HEK293 (cell line): ENCODE measurements around the gene SUPT3H.

Experiments
- TCF7L2 ChIP-seq: IDR thresholded peaks from 2 replicates; pipeline ENCODE4 v1.6.1; 2011; ENCODE audit warnings: low read depth, mild to moderate bottlenecking, inconsistent platforms, low read length, moderate library complexity, borderline replicate concordance
- TF ChIP-seq, protein P1 (sequence below): fragments of 450-650 bp; formaldehyde crosslinking; IDR thresholded peaks from 2 replicates; pipeline ENCODE4 v1.5.1; 2016; ENCODE audit warnings: missing biosample characterization, missing genetic modification characterization
- TF ChIP-seq, protein P2 (sequence below): fragments of 450-650 bp; formaldehyde crosslinking; IDR thresholded peaks from 2 replicates; pipeline ENCODE4 v1.5.1; 2016; ENCODE audit warnings: missing biosample characterization, missing genetic modification characterization, low read depth

DNA sequence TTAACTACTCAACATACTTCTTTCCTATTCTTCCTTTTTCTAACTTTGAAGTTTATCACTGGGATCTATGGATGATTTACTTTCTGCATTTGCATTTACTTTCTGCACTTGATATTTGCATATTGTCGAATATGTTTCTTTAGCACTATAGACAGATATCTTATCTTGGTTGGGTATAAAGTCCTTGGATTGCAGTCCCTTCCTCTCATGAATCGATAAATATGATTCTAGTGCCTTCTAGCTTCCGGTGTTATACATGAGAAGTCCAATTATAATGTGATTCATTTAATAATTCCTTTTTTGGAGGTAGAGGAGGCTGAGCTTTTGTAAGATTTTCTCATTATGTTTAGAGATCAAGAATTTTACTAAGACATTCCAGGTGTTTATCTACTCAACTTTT lies 370.8 kb downstream of the SUPT3H start:
- TF ChIP-seq TCF7L2, result no peak
- TF ChIP-seq, protein P1, sequence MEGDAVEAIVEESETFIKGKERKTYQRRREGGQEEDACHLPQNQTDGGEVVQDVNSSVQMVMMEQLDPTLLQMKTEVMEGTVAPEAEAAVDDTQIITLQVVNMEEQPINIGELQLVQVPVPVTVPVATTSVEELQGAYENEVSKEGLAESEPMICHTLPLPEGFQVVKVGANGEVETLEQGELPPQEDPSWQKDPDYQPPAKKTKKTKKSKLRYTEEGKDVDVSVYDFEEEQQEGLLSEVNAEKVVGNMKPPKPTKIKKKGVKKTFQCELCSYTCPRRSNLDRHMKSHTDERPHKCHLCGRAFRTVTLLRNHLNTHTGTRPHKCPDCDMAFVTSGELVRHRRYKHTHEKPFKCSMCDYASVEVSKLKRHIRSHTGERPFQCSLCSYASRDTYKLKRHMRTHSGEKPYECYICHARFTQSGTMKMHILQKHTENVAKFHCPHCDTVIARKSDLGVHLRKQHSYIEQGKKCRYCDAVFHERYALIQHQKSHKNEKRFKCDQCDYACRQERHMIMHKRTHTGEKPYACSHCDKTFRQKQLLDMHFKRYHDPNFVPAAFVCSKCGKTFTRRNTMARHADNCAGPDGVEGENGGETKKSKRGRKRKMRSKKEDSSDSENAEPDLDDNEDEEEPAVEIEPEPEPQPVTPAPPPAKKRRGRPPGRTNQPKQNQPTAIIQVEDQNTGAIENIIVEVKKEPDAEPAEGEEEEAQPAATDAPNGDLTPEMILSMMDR (tag by site-specific recombination), result no peak
- TF ChIP-seq, protein P2, sequence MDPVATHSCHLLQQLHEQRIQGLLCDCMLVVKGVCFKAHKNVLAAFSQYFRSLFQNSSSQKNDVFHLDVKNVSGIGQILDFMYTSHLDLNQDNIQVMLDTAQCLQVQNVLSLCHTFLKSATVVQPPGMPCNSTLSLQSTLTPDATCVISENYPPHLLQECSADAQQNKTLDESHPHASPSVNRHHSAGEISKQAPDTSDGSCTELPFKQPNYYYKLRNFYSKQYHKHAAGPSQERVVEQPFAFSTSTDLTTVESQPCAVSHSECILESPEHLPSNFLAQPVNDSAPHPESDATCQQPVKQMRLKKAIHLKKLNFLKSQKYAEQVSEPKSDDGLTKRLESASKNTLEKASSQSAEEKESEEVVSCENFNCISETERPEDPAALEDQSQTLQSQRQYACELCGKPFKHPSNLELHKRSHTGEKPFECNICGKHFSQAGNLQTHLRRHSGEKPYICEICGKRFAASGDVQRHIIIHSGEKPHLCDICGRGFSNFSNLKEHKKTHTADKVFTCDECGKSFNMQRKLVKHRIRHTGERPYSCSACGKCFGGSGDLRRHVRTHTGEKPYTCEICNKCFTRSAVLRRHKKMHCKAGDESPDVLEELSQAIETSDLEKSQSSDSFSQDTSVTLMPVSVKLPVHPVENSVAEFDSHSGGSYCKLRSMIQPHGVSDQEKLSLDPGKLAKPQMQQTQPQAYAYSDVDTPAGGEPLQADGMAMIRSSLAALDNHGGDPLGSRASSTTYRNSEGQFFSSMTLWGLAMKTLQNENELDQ (tag by site-specific recombination), result no peak
